HPDE6-E6E7 (cell line): ENCODE measurements around the gene RRBP1.

Experiments
- DNase-seq: peaks from one replicate; pipeline ENCODE4 v3.0.0; 2011; ENCODE audit warnings: missing footprints; ENCODE audit errors: extremely low spot score

The RRBP1 gene

DNA sequence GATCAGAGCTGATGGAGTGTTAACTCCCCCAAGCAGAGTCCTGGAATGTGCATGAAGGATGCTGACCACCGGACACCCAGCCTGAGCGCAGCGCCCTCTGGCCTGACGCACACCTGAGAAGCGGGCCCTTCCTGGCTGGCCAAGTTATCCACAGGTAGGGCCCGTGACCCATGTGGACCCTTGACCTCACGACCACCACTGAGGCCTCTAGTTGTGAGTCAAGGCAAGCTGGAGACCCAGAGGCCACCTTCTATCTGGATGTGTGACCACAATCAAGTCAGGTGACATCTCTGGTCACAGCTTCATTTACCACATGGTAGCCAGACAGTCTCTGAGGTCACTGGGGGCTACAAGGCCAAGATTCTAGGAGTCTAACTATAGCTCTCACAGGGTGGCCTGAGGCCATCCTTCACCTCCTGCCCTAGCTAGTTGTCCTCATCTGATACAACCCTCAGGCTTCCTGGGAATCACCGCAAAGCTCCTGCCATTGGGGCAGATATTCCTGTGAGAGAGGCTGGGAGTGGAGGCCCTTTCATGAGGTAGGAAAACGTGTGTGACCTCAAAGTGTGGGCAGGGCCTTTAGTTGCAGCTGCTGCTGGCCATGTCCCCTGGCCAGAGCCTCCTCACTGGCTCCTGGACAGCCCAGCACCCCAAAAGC is 59.1 kb downstream of the RRBP1 start:
- no peak for DNase-seq

- no peak for DNase-seq
These were observed 59.8 kb downstream of the RRBP1 start for GRCh38 chr20:17622086-17622850.

DNA sequence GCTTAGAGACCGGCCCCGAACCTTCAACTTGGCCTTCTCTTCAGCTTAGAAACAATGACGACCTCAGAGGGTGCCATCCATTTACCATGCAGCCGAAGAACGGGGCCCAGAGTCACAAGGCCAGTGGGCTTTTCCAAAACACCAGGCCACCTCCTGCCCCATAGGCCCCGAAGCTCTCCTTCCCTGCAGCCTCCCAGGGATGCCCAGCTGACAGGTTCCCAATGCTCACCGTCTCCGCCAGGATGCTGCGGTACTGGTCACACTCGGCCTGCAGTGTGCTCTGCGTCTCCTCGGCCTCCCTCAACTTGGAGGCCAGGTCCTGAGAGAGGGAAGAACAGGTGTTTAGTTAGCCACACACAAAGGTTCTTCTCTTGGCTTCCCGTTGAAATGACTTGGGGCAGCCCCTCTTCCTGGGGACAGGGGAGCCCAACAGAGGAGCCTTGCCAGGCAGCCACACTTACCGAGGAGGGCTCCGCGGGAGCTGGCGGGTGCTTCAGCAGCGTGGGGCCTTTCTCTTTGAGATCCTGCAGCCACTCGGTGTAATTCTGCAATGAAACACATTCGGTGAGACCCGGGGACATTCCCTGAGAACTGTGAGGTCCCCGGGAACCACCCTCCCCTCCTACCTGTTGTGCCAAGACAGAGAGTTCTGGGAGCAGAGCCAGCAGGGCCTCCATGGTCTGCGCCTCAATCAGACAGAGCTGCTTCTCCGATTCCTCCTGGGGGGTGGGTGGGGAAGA is 60.6 kb downstream of the RRBP1 start:
- DNase-seq: no peak

GRCh38 chr20:17620371-17621228 is 61.4 kb downstream of the RRBP1 start:
- DNase-seq: no peak

DNA sequence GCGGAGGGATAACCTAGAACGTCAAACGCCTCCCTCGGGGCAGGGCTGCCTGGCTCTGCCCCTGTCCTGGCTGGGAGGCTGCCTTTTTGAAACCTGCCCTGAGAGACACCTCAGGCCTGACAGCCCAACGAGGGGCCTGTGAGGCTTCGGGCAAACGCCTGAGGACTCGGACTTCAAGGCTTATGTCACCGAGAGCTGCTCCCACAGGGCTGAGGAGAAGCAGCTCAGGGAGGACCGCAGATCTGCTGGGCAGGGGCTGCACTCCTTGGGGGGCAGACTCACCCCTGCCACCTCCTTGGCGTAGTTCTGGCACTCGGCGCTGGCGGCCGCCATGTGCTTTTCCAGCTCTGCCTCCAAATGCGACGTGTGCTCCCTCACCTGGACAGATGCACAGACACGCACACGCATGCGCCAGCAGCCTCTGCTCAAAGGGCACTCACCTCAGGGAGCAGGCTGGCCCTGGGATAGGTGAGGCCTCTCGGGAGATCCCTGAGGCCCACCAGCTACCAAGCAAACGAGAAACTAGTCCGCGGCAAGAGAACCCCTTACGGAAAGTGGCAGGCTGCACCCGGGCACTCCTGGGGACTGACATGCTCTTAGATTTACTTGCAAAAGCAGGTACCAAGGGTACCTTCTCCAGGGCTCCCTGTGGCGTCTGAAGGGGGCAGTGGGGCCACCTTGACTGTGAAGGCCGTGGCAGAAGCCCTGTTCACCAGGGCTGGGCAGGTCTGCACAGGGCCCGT is 62.5 kb downstream of the RRBP1 start:
- no peak for DNase-seq

DNA sequence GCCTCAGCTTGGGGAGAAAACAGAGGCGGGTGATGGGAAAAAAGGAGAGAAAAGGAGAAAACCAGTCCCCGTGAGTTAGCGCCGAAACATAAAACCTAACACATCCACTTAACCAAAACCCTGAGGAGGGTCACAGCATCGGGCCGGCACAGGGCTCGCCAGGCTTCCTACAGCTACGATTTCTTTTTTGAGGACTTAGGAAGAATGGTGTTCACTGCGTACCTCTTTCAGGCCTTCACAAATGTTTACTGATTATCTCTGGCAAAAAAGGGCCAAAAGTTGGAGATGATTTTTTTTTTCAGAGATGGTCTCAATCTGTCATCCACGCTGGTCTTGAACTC is 63.4 kb downstream of the RRBP1 start:
- DNase-seq: no peak

- no peak for DNase-seq
These were observed 64.0 kb downstream of the RRBP1 start for GRCh38 chr20:17617868-17618672.

GRCh38 chr20:17617212-17617867 is 64.7 kb downstream of the RRBP1 start:
- DNase-seq: no peak

GRCh38 chr20:17616480-17617211 is 65.4 kb downstream of the RRBP1 start:
- DNase-seq: no peak

- DNase-seq: no peak
These were observed 66.2 kb downstream of the RRBP1 start for GRCh38 chr20:17615645-17616479.

DNA sequence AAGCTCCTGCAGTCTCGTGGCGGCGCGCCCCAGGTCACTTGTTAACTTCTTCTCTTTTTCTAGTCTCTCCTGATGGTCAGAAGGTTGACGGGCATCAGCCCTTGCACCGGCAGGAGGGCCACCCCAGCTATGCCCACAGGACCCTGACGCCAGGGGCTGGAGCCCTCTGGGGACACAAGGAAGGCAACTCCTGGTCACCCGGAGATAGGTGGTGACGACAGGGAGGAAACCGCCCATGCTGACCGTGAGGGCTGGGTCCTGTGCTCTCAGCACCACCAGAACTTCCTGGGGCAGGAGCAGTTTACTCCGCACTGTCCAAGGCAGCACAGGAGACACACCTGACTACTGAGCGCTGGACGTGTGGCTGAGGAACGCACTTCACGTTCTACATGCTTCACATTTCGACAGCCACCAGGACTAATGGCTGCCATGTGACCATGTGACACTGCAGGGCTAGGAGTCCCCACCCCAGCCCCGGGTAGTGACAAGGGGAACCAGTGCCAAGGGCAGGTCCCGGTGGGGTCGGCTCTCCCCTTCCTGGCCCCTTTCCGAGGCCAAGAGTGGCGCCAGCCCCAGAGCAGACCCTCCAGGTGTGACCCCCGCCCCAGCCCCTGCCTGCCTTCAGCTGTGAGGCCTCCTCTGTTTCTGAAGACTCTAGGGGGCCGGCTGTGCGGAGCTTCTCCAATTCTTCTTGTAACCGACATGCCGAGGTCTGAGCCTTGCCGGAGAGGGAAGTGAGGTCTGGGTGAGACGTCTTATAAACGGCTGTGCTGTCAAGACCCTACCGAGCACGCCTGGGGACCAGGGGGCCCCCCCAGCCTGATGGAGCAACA is 67.0 kb downstream of the RRBP1 start:
- no peak for DNase-seq

DNA sequence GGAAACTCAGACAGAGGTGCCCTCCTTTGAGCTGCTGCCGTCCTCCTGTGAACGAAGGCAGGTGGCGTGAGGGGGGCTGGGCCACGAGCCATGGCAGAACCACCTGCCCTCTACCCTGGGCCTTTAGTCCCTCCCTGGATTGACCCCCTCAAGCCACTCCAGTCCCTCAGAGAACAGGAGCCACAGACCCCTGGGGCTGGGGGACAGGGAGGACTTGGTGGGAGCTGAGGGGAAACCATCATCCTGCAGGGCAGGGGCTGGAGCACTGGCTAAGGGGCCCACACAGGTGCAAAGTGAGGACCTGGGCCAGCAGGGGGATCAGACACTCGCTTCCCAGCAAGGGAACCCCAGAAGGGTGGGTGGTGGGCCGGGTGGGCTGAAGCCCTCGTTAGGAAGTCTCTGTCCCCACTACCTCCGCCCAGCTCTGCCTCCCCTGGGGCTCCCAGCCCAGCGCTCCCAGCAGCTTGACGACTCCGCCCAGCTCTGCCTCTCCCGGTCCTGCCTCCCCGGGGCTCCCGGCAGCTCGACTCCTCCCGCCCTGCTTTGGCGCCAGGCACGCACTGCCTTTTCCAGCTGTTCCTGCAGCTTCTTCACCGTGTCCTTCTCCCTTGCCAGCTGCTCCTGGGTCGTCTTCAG is 67.7 kb downstream of the RRBP1 start:
- no peak for DNase-seq

DNA sequence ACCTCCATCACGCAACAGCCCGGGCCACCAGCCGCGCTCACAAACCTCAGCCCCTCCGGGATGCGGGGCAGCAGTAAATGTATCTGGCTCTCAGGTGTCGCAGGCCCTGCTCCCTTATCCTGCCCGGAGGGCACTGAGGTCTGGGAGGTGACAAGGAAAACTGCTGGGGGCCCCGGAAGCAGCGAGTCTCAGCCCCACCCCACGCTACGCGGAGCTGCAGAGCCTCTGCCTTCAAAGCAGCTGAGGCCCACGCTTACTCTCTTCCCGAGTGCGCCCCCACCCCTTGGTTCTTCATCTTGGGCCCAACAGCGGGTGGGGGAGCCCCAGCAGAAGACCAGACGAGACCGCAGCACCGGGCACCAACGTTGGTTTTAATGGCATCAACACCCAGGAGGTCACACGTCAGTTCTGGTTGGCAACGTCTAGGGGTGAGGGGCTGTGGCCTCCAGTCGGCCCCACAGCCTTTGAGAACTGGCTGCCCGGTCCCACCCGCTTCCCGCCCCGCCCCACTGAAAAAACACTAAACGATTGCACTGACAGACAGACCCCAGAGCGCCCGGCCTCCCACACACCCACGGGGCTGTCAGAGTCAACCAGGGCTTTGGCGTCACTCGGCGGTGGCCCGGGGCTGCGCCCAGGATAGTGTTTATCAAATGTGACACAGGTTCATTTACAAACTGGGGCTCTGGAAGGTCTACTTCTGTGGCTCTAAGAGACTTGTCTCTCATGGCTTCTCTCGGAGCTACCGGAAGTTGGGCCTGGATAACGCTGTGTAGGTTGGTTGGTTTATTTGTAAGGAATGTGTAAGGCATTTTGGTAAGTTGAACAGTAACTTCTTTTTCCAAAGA is 68.5 kb downstream of the RRBP1 start:
- DNase-seq: no peak

DNA sequence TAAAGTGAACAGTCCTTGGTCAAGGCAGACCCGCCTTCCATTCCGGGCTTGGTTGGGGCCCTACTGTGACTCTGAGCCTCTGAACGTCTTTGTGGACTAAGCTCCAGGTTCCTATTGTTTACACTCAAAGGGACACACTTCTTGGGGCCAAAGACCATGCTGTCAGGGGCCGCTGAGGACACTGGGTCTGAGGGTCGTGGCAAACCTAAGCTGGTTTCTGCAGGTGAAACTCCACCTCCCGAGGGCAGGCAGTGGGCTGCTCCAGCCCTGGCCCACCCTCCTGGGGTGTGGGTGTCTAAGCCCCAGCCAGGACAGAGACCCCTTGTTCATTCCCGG is 69.1 kb downstream of the RRBP1 start:
- DNase-seq: no peak

GRCh38 chr20:17612287-17612991 is 69.6 kb downstream of the RRBP1 start:
- peak; percentile 32 for DNase-seq
